Endometrial microvascular endothelial cells (primary cell): ENCODE results near the gene B3GALNT1. TPM values are rescaled to one million over a fixed set of nuclear protein-coding genes. Genes with fewer than 3 reads are reported as not detected.

ENCODE experiments used
- in situ Hi-C: cut with HindIII; loops from 2 replicates; pipeline ENCODE4 v1.10.0; 2017; ENCODE audit warnings: low sequenced_read_pairs, low pct_unique_long_range_greater_than_20kb; ENCODE audit errors: inconsistent ontology term
- total RNA-seq: library from RNA; depleted of rRNA; stranded (reverse); fragments of >200 nt; gene quantifications from one replicate; pipeline ENCODE4 v1.2.3, GENCODE V29; 2015; ENCODE audit errors: inconsistent ontology term

B3GALNT1 gene
- total RNA-seq, 1 donor from 2014 or later: 45.1 TPM

DNA sequence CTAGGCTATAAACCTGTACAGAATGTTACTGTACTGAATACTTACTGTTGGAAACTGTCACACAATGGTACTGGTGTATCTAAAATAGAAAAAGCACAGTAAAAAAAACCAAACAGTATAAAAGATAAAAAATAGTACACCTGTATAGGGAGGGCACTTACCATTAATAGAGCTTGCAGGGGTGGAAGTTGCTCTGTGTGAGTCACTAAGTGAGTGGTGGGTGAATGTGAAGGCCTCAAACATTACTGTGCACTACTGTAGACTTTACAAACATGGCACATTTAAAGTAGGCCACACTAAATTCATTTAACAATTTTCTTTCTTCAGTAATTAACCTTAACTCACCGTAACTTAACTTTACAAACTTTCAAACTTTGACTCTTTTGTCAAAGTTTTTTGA lies 22.0 kb downstream of the B3GALNT1 start:
- in situ Hi-C loops: no loop called here

DNA sequence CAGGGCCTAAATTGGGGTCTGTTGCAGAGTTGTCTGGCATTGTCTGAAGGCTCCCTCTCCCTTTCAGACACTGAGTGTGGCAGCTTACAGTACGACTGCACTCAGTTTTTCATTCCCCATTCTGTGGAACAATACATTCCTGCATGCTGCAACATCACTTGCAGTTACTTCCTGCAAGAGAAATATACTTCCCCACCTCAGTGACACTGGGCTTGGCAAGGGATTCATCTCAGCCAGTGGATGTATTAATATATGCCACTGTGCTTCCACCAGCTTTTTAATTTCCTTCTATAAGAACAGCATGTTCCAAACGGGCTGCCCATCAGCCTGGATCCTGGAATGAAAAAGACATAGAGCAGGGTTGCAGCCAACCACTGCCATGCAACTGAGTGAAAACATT lies 23.1 kb downstream of the B3GALNT1 start:
- in situ Hi-C loops: no loop called here

DNA sequence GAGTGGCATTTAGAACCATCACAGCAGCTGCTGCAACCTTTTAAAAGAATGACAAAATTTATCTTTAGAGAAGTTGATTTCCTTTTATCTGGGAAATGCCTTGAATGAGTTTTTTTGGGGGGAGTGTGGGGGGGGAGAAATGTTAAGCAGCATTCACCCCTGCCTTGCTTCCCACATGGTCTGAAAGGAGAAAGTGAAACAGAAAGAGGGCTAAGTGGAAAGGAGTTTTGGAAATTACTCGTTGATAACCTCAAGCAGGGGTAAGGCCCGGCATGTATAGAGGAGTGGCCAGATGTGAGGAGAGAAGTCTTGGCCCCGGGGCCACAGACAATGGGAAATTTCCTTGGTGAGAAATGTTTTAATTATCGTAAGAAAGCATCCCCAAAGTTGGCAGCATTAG lies 23.5 kb downstream of the B3GALNT1 start:
- in situ Hi-C loops: no loop called here

GRCh38 chr3:161073181-161073580 lies 32.0 kb downstream of the B3GALNT1 start:
- in situ Hi-C loops: no loop called here

DNA sequence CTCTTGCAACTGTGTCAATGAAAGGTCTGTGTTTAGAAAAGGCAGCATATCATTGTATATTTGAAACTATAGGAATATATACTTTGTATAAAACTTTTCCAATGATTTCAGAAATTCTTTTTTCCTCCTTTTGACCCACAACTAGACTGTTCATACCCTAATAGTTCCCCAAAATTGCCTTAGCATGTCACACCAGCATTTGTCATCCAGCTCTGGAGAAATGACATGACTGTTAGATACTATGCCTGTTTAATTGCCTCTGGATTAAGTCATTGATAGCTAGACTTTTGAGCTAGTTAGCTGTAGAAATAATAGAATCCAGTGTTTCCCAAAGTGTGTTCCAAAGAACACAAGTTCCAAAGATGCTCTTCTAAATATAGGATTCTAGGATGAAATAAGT lies 32.4 kb downstream of the B3GALNT1 start:
- in situ Hi-C loops: no loop called here

- in situ Hi-C loops: no loop called here
These were observed 32.9 kb downstream of the B3GALNT1 start for GRCh38 chr3:161072211-161072621.

GRCh38 chr3:161070980-161071663 lies 34.0 kb downstream of the B3GALNT1 start:
- in situ Hi-C loops: no loop called here

DNA sequence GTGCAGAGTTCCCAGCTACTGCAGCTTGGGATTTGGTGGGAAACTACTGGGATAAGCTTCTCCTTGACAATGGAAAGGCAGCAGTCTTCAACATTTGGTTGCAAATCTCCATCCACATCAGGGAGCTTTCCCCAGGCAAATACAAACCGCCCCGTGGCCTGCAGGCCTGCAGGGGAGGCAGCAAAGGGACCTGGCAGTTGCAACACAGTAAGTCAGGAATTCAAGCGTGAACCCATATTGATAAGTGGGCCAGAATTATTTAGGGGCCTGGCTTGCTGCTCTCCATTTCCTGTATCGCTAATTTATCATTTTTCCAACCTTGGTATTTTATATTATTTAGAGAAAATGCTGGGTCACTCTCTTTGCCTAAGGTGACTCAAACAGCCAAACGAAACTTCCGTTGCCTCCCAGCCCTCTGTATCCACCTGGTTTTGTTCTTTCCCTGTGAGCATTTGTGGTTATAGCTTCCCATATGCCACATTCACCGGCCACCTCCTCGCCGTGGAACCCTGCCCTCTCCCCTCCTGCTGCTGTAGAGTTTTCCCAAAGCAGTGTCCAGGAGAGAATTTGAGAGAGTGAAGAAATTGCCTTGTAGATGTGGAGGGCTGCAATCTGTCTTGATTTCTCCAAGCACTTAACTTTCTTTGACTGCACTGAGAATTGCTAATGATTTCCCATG lies 34.8 kb downstream of the B3GALNT1 start:
- in situ Hi-C loops: no loop called here

DNA sequence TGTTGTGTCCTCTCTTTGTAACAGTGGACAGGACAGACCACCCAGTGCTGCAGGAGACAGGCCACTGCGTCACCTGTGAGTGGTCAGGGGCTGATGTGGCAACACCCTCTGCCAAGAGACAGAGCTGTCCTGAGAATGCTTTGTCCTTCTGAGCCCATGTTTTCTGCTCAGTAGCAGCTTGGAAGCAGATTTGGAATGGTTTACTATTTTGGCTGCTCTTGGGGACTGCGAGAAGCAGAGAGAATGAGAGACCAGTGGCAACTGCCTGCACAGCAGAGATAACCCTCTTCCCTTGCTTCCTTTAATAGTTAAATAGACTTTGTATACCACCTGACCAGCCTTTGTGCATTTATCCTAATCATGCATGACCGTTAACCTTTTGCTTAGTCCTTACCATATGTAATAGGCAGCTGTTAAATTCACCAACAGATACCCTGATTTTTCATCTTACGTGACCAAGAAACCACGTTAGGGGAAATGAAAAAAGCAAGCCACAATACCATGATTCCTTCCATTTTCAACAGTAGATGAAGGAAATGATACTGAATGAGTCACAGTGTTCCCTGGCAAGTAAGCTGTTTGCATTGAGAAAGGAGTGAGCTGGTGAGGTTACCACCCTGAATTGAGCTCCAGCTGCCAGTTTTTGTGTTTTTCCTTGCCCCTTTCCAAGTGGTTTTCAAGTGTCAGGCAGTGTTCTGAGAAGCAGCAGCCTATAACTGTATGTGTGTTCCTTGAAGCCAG lies 35.5 kb downstream of the B3GALNT1 start:
- in situ Hi-C loops: no loop called here

DNA sequence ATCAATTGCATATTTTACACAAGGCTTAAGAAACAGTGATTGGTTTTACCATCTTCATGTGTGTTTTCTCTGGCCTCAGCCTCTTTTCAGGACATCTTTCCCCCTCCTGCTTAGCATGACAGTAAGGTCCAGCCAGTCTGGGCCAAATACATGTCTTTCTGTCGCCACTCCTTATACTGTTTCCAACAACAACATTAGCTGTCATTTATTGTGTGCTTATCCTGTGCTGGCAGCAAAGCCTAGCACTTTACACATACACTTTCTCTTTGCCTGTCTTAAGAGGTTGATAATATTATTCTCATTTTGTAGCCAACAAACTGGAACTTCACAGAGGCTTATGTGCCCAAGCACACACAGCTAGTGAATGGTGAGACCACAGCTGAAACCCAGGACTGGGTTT lies 37.8 kb downstream of the B3GALNT1 start:
- in situ Hi-C loops: no loop called here

GRCh38 chr3:161066930-161067329 lies 38.2 kb downstream of the B3GALNT1 start:
- in situ Hi-C loops: no loop called here

DNA sequence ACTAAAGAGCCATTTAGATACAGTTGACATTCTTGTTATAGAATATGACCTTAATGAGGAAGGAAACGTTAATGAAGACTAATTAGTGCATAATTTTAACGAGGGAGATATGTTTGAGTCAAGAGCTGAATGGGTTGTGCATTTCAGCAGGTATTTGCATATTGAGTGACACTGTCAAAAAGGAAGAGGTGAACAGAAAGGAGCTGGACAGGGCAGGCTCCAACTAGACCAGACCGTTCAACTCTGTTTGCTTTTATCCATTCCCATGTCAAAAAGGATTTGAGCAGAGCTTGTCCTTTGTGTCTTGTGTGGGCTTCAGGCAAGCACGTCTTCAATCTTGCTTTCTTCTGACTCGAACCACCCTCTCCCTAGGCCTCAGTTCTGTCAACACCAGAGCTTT lies 40.7 kb downstream of the B3GALNT1 start:
- in situ Hi-C loops: no loop called here

DNA sequence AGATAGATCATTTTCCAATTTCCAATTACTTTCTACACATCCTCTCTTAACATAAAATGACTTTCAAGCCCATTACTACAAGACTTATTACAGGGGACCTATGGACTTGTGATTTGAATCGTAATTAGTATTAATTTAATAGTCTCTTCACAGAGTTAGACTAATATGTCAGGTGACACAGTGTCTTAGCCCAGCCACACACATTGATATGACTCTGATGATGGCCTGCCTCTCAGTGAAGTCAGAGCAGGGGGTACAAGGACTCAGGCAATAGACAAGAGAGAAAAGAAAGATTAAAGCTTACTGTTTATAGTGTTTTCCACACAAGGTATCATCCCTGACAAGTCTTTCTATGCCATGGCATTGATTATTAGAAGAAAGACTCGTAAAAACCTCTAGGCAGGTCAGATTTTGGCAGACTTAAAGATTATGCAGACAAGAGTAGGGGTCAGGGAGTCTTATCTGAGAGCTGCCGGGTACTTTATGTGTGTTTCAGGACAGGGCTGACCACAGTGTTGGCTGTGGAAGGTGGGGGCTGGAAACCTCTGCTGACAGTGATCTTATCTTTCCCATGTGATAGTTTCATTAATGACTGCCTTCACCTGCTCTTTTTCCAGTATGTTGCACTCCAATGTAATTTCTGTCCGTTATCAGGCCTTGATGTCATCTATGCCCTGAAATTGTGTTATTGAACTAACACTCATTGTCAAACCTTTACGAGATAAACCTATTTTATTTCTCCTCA lies 50.1 kb downstream of the B3GALNT1 start:
- in situ Hi-C loops: no loop called here

- in situ Hi-C loops: no loop called here
These were observed 53.3 kb downstream of the B3GALNT1 start for GRCh38 chr3:161051856-161052255.

- in situ Hi-C loops: no loop called here
These were observed 54.2 kb downstream of the B3GALNT1 start for GRCh38 chr3:161050935-161051334.

DNA sequence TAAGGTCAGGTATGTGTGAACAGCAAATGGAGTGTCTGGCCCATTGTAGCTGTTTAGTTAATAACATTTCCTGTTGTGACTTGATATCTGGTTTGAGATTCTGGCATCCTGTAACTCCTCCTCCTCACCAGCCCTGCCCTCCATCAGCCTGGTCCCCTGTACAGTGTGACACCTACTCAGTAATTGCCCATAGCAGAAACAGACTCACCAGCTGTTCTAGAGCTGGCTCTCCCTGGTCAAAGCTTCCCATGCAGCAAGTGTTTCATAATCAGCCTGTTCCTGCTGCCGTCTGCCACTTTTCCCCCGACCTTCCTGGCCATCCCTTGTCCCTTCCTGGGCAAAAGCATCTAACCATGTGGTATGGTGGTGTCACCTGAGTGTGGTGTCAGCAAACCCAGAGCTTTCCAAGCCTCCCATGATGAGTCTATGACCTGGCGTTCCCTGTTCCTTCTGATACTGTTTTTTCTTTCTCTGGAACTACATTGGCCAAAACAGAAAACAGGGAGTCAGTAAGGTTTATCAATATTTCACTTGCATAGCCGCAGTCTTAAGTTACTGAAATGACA lies 55.4 kb downstream of the B3GALNT1 start:
- in situ Hi-C loops: no loop called here

GRCh38 chr3:161043336-161044035 lies 61.7 kb downstream of the B3GALNT1 start:
- in situ Hi-C loops: no loop called here

DNA sequence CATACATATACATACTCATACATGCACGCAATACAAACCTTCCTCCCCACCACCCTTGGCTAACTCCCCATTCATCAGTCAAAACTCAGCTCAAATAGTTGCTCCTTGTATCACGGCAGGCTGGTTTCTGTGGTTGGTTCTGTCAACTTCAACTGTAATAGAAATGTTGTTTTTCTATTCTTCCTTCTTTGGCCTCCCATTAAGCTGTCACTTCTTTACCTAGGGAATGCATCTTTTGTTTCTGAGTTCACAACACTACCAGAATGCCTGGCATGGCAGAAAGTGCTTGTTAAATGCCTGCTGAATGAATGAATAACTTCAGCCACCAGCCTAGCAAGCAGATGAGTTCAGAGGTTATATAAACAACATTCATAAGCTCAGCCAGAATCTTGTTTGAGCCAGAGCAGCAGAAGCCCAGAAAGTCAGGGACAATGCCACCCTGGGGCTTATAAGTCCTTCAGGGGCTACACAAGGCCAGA lies 63.1 kb downstream of the B3GALNT1 start:
- in situ Hi-C loops: no loop called here
